Stimulated activated CD4-positive, alpha-beta T cell treated with anti-CD3 and anti-CD28 coated beads, TNF-alpha, amount 100 ng/mL, for 24 hours (primary cell): ENCODE data around the gene ECE1.

Experiments
- DNase-seq, 3 experiments: peaks; one replicate each; pipeline ENCODE4 v3.0.0-alpha.2; 2020; ENCODE audit warnings: low read depth in 3 of 3

Gene ECE1

DNA sequence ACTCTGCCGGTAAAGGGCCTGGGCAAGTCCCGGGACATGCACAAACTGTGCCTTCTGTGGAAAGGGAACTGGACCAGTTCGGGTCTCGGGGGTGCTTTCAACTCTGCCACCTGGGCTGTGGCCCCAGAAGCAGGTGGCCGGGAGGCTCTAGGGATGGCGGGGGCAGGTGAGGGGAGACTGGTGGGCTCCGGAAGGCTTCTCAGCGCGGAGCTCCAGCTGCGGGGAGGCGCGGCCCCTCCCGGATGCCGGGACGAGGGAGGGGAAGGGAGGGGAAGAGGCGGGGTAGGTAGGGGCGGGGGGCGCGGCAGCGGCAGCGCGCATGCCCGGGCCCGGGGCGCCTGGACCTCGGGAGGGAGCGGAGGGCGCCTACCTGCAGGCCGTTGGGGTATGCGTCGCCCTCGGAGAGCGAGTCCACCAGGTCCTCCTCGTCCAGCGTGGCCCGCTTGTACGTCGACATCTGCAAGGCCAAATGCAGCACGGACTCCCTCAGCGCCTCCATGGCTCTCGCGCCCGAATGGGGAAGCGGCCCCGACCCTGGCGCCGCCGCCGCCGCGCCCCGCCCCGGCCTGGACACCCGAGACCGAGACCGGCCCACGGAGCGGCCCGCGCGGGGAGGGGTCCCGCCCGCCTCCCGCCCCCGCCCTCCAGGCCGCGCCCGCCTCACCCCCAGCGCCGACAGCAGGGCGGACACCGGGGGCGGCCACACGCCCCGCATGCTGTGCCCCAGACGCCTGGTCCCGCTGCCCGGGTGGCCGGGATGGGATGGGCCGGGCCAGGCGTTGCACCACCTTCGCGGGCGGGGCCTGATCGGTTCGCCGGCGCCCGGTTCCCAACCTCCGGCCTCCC is at the start of gene ECE1:
Gene ECE1 (minus strand): TSS at position 764 of the 846 bp plus-strand sequence. CDS start 49 bp downstream, at position 715.
- peak in 1 of 3 experiments; percentile 42 for DNase-seq

DNA sequence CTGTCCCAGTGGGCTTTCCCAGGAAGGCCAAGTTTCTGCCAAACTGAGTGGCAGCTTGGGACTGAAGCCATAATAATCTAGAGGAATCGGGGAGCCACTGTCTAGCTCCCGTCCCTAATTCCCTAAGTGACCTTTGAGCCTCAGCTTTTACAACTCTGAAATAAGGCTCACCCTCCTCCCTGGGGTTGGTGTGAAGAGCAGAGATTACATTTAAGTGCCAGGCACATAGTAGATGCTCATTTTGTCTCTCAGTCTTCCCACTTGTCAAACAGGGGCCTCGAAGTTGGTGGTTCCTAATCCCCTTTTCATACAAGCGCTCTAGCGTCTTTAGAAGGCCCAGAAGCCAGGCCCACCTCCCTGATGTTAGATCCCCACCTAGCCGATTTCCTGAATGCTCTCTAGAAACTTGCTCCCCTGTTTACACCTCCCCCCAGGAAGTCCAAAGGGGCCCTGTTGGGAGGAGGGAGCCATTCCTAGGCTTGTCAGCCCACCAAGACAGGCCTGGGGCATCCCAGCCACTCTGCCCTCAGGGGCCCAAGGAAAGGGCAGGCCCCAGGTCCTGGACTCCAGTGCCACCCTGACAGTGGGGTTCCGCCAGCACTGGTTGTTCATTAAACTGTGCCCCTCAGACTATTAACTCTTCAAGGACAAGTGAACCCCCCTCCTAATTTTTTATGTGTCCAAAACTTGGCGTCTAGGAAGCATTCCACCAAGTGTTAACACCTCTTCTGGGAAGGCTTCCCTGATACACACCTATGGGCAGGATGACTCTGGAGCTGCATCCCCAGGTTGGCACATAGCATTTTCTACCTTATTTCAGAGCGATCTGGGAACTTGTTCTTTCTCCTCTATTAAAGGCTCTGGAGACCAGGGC is 49.3 kb upstream of the ECE1 start:
- no peak for DNase-seq

DNA sequence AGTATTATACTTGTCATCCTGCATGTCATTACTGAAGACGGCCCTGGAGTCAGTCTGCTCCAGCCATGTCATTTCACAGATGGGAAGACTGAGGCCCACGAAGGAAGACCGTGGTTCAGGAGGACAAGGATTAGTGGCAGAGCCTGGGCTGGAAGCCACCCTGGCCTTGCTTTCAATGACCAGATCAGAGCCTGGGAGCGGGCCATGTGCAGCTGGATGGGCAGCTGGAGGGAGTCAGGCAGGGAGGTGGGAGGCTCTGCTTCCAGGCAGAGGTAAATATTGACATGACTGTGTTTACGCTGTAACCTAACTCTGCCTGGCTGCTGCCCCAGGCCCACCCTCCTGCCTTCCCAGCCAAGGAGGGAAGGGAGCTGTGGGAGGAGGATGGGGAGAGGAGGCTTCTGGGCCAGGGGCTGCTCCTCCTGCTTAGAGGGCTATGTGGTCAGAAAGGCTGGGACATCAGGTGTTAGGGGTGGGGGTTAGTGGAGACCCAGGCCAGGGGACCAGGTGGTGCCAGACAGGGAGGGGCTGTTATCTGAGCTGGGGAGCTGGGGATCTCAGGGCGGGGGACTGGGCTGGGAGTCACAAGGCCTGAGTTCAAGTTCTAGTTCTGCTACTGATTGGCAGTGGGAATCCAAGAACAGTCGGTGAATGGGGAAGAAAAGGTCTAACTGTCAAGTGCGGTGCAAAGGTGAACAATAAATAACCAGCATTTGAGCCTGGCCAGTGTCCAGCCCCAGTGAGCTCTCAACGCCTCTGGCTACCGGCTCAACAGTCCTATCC is 48.5 kb upstream of the ECE1 start:
- no peak for DNase-seq

DNA sequence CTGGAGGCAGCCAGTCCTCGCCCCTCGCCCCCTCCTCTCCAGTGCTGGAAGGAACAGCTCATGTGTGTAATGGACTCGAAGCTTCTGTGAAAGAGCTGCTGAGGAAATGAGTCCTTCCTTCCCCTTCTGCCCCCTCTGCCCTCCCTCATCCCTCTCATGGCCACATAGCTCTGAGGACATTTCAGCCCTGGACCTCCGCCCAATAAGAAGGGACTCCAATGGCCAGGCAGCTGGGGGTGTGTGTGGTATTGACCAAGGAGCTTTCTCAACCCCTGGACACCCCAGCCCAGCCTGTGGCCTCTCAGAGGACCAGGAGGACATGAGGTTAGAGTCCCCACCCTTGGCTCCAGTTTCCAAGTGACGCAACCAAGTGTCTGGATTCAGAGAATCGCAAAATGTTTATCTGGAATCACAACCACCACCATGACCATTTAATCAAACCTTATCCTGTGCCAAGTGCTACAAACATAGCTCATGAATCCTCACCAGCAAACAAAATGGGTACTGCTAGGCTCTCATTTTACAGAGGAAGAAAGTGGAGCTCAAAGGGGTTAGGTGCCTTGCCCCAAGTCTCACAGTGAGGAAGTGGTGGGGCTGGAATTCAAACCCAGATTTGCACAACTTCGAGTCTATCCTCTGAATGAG is 47.8 kb upstream of the ECE1 start:
- no peak for DNase-seq

DNA sequence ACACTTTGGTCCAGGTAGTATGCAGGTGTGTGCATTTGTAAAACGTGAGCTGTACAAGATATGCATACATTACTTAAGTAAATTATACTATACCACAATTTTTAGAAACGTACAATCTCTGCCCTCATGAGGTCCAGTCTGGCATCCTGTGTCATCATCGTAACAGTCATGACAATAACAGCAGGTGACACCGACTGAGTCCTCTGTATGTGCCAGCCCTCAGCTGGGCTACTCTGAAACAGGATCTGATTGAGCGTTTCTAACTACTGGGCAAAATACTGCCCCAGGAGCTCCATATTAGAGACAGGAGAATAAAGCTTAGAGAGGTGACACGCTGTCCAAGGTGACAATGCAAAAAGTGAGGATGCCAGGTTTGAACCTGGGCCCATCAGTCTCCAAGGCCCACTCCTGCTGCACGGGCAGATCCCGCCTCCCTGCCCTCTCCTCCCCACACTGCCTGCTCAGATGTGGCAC is 47.2 kb upstream of the ECE1 start:
- no peak for DNase-seq

DNA sequence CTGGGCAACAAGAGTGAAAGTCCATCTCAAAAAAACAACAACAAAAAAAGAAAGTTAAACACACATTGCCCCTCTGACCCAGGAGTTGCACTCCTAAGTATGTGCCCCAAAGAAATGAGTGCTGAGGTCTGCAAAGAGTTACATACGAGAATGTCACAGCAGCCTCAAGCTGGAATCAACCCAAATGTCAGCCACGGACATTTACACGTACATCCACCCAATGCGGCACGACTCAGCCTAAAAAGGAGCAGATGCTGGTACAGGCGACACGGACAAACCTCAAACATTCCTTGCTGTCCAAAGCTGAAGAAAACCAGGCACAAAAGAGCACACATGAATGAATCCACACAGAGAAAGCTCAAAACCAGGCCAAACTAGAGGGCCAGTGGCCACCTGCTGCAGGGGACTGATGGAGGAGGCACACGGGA is 46.8 kb upstream of the ECE1 start:
- no peak for DNase-seq

DNA sequence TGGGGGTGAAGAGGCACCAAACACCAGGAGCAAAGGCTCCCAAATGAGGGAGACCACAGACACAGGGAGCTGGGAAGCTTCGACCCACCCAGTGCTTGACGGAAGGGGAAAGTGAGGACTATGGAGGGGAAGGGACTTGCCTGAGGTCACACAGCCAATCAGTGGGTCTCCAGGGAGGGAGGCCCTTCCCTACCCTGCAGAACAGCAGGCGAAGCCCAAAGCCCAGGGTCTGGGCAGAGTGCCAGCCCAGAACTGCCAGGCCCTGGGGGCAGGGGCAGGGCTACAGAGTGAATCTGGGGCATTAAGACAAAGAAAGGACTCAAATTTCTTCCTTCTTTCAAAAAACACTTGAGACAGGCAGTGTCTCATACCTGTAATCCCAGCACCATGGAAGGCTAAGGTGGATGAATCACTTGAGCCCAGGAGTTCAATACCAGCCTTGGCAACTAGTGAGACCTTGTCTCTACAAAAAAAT is 45.5 kb upstream of the ECE1 start:
- DNase-seq = no peak

DNA sequence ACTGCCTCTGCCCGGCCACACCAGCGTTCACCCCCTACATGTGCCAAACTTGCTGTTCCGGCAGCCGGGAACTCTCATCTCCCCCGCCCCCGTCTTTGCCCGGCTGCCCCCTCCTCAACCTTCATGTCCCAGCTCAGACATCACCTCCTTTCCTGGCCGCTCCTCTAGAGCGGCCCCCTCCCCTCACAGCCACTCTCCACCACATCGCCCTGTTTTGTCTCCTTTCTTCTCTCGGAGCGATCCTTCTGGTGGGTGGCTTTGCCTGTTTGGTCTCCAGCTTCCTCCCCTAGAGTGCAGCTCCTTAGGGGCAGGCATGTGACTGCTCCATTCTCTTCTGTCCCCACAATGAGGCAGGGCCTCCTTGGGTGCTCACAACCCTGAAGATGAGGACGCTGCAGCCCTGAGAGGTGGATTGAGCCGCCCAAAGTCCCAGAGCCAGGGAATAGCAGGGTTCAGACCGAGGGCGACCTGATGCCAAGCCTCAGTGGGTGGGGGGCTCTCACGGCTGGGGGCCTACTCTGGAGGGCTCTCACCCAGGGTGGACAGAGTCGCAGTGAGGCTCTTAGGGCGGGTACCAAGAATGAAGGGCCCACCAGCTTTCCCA is 44.9 kb upstream of the ECE1 start:
- DNase-seq = no peak

DNA sequence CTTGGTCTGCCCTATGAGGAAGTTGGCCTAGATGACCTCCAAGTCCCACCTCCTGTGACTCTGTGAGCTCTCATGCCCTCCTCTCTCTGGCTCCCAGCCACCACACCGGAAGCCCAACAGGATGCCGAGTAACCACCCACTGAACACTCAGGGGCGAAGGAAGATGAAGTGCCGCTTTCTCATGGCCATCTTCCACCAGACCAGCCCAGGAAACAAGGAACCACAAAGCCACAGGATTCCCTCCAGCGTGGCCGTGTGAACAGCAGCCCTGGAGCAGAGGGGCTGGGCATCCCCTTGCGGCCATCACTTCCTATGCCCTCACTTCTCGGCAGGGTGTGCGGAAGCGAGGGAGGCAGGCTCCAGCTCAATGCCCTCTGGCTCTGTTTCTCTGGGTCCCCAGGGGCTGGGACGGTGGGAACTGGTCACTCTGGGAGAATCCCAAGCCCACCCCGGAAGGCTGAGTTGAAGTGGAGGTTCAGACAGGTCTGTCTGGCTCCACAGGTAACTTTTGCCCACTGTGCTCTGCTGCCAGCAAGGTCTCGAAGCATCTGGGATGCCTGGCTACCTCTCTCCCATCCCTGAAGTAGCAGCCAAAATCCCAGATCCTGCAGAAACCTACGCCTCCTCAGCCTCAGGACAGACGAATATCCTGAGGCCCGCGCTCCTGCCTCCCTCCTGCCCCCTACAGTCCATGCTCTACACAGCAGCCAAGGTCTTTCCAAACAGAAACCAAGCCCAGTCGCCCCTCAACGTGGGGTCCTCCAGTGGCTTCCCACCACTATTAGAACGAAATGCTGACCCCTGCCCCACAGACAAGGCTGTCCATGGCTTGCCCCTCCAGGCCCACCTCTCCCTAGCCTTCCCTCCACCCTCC is 44.2 kb upstream of the ECE1 start:
- DNase-seq = peak; percentile 40 to 72 (median 44)

DNA sequence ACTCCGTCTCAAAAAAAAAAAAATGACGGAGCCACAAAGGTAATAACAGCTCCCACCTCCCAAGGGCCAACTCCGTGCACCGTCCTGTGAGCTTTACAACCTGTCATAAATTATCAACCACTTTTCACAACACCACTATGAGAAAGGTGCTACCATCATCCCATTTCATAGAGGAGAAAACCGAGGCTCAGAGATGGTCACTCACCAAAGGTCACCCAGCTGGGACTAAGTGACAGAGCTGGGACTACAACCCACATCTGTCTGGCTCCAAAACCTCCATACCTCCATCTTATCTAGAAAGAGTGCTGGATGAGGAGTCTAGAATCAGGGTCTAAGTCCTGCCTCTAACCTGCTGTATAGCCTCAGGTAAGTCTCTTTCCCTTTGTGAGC is 43.6 kb upstream of the ECE1 start:
- no peak for DNase-seq

DNA sequence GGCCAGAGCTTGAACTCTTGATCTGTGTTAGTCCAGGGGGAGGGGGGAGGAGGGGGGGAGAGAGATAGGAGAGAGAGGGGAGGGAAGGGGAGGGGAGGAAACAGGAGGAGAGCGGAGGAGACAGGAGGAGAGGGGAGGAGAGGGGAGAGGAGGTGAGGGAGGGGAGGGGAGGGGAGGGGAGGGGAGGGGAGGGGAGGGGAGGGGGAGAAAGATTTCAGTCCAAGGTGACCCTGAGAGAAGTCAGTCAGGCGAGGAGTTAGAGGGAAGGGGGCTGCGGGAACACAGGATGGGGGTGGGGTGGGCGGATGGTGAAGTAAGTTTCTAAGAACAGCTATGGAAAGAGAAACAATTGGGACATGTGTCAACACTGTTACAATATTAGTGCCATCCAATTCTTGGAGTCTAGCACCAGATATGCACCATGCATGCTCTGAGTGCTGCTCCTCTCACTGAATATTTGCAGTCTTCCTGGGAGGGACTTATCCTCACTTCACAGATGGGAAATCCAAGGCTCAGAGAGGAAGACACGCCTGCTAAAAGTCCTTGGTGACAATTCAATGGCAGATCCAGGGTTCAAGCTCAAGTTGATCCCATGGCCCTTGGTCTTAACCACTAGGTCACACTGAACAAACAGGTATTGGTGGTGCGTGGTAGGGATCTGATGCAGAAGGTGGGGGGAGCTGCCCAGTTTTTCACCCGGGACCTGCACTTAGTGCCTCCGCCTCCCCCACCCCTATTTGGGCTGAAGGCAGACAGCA is 42.5 kb upstream of the ECE1 start:
- DNase-seq = no peak

DNA sequence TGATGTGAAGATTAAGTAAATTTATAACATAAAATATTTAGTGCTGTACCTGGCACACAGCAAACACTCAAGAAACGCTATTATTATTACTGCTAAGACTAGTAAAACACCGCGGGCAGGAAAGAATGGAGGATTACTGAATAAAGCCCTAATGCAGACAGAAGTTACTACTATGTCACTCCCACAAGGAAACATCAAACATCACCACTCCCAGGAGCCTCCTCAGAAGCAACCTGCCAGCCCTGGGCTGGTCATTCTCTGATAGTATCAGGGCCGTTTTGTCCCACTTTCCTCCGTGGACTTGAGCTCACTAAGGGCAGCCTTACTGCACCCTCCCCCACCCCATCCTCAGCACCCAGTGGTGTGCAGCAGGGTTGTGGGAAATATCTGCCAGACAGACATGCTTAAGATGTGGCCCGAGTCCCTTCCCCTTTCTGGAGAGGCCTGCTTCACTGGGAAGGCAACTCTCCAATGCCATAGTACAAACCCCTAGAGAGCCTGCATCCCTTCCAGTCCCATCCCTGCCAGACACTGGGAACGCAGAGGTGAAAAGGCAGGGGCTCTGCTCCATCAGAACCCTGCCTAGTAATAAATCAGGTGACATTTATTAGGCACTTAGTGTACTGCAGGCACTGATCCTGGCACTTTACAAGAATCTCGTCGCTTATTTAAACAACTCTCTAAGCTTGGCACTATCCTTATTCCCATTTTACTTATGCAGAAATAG is 41.7 kb upstream of the ECE1 start:
- no peak for DNase-seq

DNA sequence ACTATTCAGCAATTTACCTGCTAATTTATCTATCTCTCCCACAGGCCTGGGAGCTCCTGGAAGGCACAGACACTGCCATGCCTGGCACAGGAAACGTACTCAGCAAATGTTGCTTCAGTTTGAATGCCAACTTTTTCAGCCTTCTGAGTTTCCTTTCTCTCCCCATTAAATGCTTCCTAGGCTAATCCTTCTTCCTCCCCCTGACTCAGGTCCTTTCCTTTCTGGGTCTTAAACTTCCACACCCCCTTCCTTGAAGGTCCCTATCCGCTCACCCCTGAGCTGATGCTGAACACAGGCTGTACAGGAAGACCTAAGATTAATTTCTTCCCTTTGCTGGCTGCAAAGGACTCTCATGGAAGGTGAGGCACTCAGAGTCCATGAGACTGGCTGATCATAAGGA is 40.3 kb upstream of the ECE1 start:
- DNase-seq = no peak

DNA sequence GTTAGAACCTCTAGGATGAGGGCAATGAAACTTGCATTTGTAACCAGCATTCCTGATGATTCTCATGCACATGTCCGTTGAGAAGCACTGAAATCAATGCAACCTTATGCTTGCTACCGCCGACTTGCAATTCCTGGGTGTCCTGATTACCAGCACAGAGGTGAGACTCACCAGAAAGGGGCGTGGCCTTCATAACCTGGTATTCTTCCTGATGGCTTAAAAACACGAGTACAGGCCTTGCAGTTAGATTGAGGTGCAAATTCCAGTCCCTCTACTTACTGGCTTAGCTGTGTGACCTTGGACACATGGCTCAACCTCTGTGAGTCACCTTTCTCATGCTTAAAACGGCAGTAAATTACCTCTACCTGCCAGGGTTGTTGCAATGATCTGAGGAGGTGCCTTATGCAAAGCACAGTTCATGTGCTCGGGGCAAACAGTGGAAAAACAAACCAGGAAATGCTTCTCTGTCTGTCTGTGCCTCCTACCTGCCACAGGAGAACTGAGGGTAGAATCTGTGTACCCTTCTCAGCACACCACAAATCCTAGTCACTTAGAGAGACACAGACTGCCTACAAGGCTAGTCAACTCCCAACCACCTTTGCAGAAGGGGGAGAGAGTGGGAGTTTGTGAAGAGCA is 39.1 kb upstream of the ECE1 start:
- DNase-seq = no peak

DNA sequence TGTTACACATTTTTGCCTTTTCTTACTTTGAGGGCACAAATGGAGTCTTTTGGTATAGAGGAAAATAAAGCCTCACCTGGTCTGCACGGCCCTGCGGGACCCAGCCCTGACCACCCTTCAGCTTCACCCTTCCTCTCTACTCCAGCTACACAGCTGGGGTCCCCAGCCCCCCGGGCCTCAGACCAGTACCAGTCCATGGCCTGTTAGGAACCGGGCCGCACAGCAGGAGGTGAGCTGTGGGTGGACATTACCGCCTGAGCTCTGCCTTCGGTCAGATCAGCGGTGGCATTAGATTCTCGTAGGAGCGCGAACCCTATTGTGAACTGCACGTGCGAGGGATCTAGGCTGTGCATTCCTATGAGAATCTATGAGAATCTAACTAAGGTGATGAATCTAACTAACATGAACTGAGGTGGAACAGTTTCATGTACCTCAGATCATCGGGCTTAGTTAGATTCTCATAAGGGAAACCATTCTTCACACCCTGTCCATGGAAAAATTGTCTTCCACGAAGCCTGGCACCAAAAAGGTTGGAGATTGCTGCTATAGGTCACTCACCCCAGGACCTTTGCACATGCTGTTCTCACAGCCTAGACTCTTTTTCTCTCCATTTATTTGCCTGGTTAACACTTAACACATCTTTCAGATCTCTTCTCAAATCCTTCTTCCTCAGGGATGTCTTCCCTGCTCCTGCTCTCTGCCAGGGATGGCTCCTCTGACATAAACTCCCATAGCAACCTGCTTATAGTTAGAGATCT is 37.5 kb upstream of the ECE1 start:
- no peak for DNase-seq

DNA sequence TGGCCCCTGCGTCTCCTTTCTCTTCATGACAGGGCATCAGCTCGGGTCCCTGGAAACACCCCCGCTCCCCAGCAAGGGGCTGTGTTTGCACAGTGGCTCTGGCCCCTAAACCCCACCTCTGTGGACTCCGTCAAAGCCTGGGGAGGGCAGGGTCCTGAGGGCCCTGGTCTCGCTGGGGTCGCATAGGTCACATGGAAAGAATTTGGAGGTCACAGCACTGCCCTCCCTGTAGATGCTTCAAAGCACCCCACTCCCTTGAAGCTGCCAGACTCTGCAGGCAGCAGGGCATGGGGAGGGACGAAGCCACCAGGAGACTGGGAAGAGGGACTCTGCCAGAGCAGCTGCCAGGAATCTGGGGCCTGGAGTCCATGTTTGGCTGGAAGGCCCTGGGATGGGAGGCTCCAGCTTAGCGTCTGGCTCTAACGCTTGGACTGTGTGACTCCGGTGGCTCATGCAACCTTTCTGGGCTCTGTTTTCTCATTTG is 36.6 kb upstream of the ECE1 start:
- DNase-seq = no peak
